WTC11 (cell line): Measurements from ENCODE around the gene CNGA3. TPM values are rescaled to one million over a fixed set of nuclear protein-coding genes. Genes with fewer than 3 reads are reported as not detected.

Experiments
- ATAC-seq: fragments of 200-7000 bp; cut with Tn5 transposase; 2 replicates; pipeline ENCODE4 v1.10.0; 2021; ENCODE audit warnings: mild to moderate bottlenecking, moderate library complexity
- CTCF ChIA-PET: fragments of 300-600 bp; sonication (Branson Sonifier 250); formaldehyde crosslinking; loops from one replicate; lab custom pipeline; 2021; ENCODE audit warnings: antibody characterized with exemption; lab: Charles Lee
- POLR2A ChIA-PET: fragments of 350-600 bp; sonication (Branson Sonifier 250); formaldehyde crosslinking; loops from one replicate; lab custom pipeline; 2021; ENCODE audit warnings: antibody characterized with exemption; lab: Charles Lee
- DNase-seq: peaks from one replicate; pipeline ENCODE4 v3.0.0; 2021; ENCODE audit warnings: low spot score
- H3K27ac Mint-ChIP-seq: 2 replicates; pipeline ENCODE4 v1.8.0; 2021; ENCODE audit warnings: mixed read lengths
- H3K27me3 Mint-ChIP-seq: 2 replicates; pipeline ENCODE4 v1.8.0; 2021; ENCODE audit warnings: low read depth, mild to moderate bottlenecking, moderate library complexity, mixed read lengths
- H3K36me3 Mint-ChIP-seq: 2 replicates; pipeline ENCODE4 v1.8.0; 2021; ENCODE audit warnings: mixed read lengths
- H3K4me1 Mint-ChIP-seq: 2 replicates; pipeline ENCODE4 v1.8.0; 2022; ENCODE audit warnings: mixed read lengths
- H3K4me3 Mint-ChIP-seq: 2 replicates; pipeline ENCODE4 v1.8.0; 2021; ENCODE audit warnings: mild to moderate bottlenecking, moderate library complexity, mixed read lengths
- H3K9me3 Mint-ChIP-seq: 2 replicates; pipeline ENCODE4 v1.8.0; 2021; ENCODE audit warnings: mixed read lengths
- ARID4B ChIP-seq: sonication (generic); formaldehyde crosslinking; IDR thresholded peaks from 2 replicates; pipeline ENCODE4 v1.8.0; 2023; ENCODE audit warnings: missing genetic modification reagents, mild to moderate bottlenecking, borderline replicate concordance
- CDX4 ChIP-seq: fragments of 250-450 bp; sonication (Bioruptor Pico); IDR thresholded peaks from 2 replicates; pipeline ENCODE4 v1.9.0; 2021; ENCODE audit warnings: moderate library complexity, mild to moderate bottlenecking, inconsistent platforms, borderline replicate concordance
- CREB1 ChIP-seq: sonication (generic); formaldehyde crosslinking; IDR thresholded peaks from 2 replicates; pipeline ENCODE4 v1.8.0; 2023; ENCODE audit warnings: mild to moderate bottlenecking, missing genetic modification reagents
- FOXJ3 ChIP-seq: sonication (generic); formaldehyde crosslinking; IDR thresholded peaks from 2 replicates; pipeline ENCODE4 v1.9.0; 2021; ENCODE audit warnings: missing genetic modification reagents, mild to moderate bottlenecking, borderline replicate concordance
- FOXP1 ChIP-seq: sonication (generic); formaldehyde crosslinking; IDR thresholded peaks from 2 replicates; pipeline ENCODE4 v1.8.0; 2022; ENCODE audit warnings: missing genetic modification reagents, mild to moderate bottlenecking, moderate library complexity, borderline replicate concordance
- GTF2I ChIP-seq: fragments of 250-450 bp; sonication (Bioruptor Pico); conservative IDR thresholded peaks from 2 replicates; pipeline ENCODE4 v1.4.0; 2021; ENCODE audit warnings: mild to moderate bottlenecking
- PREB ChIP-seq: sonication (generic); formaldehyde crosslinking; IDR thresholded peaks from 2 replicates; pipeline ENCODE4 v1.8.1; 2022; ENCODE audit warnings: mild to moderate bottlenecking, missing genetic modification reagents, moderate library complexity, borderline replicate concordance
- PRRX2 ChIP-seq: fragments of 250-450 bp; sonication (Bioruptor Pico); IDR thresholded peaks from 2 replicates; pipeline ENCODE4 v1.8.0; 2021; ENCODE audit warnings: mild to moderate bottlenecking
- SMAD3 ChIP-seq: sonication (generic); formaldehyde crosslinking; IDR thresholded peaks from 2 replicates; pipeline ENCODE4 v1.8.0; 2022; ENCODE audit warnings: missing genetic modification reagents, mild to moderate bottlenecking, borderline replicate concordance
- TEAD4 ChIP-seq: sonication (generic); formaldehyde crosslinking; IDR thresholded peaks from 2 replicates; pipeline ENCODE4 v1.8.0; 2022; ENCODE audit warnings: mild to moderate bottlenecking, missing genetic modification reagents
- ZBTB21 ChIP-seq: sonication (generic); formaldehyde crosslinking; IDR thresholded peaks from 2 replicates; pipeline ENCODE4 v1.8.1; 2023; ENCODE audit warnings: mild to moderate bottlenecking, missing genetic modification reagents, borderline replicate concordance
- ZNF263 ChIP-seq: sonication (generic); formaldehyde crosslinking; IDR thresholded peaks from 2 replicates; pipeline ENCODE4 v1.8.1; 2022; ENCODE audit warnings: low read depth, mild to moderate bottlenecking, moderate library complexity, missing genetic modification reagents
- ZNF423 ChIP-seq: fragments of 250-450 bp; sonication (Bioruptor Pico); IDR thresholded peaks from 2 replicates; pipeline ENCODE4 v2.1.2; 2022; ENCODE audit warnings: mild to moderate bottlenecking, moderate library complexity
- ZNF532 ChIP-seq: fragments of 250-450 bp; sonication (Bioruptor Pico); IDR thresholded peaks from 2 replicates; pipeline ENCODE4 v1.9.0; 2021; ENCODE audit warnings: mild to moderate bottlenecking, borderline replicate concordance
- total RNA-seq: library from RNA; stranded (reverse); gene quantifications from 3 replicates; pipeline ENCODE4 v1.2.3, GENCODE V29; 2021
- TF ChIP-seq, protein P1 (sequence below): fragments of 250-450 bp; sonication (Bioruptor Pico); conservative IDR thresholded peaks from 2 replicates; pipeline ENCODE4 v1.9.0; 2021; ENCODE audit warnings: mild to moderate bottlenecking
- TF ChIP-seq, protein P2 (sequence below): sonication (generic); formaldehyde crosslinking; IDR thresholded peaks from 2 replicates; pipeline ENCODE4 v1.8.0; 2022; ENCODE audit warnings: missing genetic modification reagents
- TF ChIP-seq, protein P3 (sequence below): sonication (generic); formaldehyde crosslinking; IDR thresholded peaks from 2 replicates; pipeline ENCODE4 v1.8.0; 2022; ENCODE audit warnings: mild to moderate bottlenecking, missing genetic modification reagents

CNGA3 gene
- total RNA-seq, 1 experiment from 2014 or later = not detected

GRCh38 chr2:98314251-98314650 is 32.0 kb upstream of the CNGA3 start:
- CTCF ChIA-PET = interaction anchor here (0.7 kb wide), 1 partner anchor 44 kb away, joined by 3 read pairs; no protein-coding TSS in a partner anchor
- Mint-ChIP-seq H3K4me3 (no peak overlapping the region), H3K9me3 (peaks cover 18% of the 10 kb centered on the region), H3K27me3 (0 out of 2 replicates have a peak, but pooled peaks cover 2% of the 10 kb centered on the region), H3K36me3 (peaks cover 11% of the 10 kb centered on the region), H3K27ac (no peak overlapping the region), H3K4me1 (peaks cover 31% of the 10 kb centered on the region)
- ATAC-seq (no peak), DNase-seq (no peak)
- TF ChIP-seq, protein P1, sequence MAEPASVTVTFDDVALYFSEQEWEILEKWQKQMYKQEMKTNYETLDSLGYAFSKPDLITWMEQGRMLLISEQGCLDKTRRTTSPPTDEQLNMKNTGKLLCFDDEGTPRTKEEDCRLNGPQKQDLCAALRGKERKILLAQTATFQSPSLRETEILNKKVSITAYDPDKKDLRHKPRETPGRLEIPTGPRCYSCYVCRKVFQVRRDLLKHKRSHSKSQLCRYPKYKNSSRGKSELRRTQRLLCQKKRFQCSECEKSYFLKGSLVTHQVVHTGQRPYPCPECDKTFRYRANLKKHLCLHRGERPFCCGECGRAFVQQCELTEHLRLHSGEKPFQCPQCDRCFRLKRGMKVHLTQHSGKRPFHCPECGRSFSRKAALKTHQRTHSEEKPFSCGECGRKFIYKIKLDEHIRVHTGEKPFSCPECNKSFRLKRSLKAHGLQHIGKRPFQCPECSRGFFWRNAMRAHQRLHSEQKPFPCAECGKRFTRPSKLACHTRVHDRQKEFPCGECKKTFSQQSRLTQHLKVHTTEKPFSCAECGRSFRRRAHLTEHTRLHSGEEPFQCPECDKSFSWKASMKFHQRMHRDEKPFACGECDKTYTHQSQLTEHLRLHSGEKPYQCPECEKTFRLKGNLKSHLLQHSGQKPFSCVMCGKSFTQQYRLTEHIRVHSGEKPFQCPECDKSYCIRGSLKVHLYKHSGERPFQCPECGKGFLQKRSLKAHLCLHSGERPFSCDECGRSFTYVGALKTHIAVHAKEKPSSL (CRISPR knock-in tag) = no peak
- TF ChIP-seq CDX4 (CRISPR knock-in tag) (no peak), ZNF423 (CRISPR knock-in tag) (no peak), ZNF263 (no peak), PRRX2 (CRISPR knock-in tag) (no peak), ZBTB21 (CRISPR knock-in tag) (no peak), TEAD4 (CRISPR knock-in tag) (no peak), ARID4B (no peak), FOXJ3 (CRISPR knock-in tag) (no peak), SMAD3 (CRISPR knock-in tag) (no peak), GTF2I (CRISPR knock-in tag) (no peak), PREB (CRISPR knock-in tag) (no peak), FOXP1 (CRISPR knock-in tag) (no peak), ZNF532 (CRISPR knock-in tag) (no peak), CREB1 (CRISPR knock-in tag) (no peak)
- TF ChIP-seq, protein P2, sequence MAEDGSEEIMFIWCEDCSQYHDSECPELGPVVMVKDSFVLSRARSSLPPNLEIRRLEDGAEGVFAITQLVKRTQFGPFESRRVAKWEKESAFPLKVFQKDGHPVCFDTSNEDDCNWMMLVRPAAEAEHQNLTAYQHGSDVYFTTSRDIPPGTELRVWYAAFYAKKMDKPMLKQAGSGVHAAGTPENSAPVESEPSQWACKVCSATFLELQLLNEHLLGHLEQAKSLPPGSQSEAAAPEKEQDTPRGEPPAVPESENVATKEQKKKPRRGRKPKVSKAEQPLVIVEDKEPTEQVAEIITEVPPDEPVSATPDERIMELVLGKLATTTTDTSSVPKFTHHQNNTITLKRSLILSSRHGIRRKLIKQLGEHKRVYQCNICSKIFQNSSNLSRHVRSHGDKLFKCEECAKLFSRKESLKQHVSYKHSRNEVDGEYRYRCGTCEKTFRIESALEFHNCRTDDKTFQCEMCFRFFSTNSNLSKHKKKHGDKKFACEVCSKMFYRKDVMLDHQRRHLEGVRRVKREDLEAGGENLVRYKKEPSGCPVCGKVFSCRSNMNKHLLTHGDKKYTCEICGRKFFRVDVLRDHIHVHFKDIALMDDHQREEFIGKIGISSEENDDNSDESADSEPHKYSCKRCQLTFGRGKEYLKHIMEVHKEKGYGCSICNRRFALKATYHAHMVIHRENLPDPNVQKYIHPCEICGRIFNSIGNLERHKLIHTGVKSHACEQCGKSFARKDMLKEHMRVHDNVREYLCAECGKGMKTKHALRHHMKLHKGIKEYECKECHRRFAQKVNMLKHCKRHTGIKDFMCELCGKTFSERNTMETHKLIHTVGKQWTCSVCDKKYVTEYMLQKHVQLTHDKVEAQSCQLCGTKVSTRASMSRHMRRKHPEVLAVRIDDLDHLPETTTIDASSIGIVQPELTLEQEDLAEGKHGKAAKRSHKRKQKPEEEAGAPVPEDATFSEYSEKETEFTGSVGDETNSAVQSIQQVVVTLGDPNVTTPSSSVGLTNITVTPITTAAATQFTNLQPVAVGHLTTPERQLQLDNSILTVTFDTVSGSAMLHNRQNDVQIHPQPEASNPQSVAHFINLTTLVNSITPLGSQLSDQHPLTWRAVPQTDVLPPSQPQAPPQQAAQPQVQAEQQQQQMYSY = no peak
- TF ChIP-seq, protein P3, sequence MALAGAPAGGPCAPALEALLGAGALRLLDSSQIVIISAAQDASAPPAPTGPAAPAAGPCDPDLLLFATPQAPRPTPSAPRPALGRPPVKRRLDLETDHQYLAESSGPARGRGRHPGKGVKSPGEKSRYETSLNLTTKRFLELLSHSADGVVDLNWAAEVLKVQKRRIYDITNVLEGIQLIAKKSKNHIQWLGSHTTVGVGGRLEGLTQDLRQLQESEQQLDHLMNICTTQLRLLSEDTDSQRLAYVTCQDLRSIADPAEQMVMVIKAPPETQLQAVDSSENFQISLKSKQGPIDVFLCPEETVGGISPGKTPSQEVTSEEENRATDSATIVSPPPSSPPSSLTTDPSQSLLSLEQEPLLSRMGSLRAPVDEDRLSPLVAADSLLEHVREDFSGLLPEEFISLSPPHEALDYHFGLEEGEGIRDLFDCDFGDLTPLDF (CRISPR knock-in tag) = no peak
- TF ChIP-seq, all 79 proteins: peak for 0
- POLR2A ChIA-PET = no interaction called here
